ENCODE results near the gene CDK11B. TPM values are rescaled to one million over a fixed set of nuclear protein-coding genes. Genes with fewer than 3 reads are reported as not detected.

CDK11B gene
- total and polyA plus RNA-seq, 2 of the 8 experiments (the other 6 are each of a cell fraction or from before 2014, with no cell fraction given), result 11.1 to 31.9 TPM

GRCh38 chr1:1619917-1620361 lies 38.9 kb downstream of the CDK11B start (continued):
- TF ChIP-seq JUN (IDR thresholded peaks at IDR 0.05; ENCODE audit: low read depth, low read length), result no peak
- no peak for TF ChIP-seq KDM5A (IDR thresholded peaks at IDR 0.05; ENCODE audit: low read length)
- TF ChIP-seq PHF8 (conservative IDR thresholded peaks at IDR 0.05; ENCODE audit: low read depth, low read length), result no peak
- TF ChIP-seq TAF1 (IDR thresholded peaks at IDR 0.05; ENCODE audit: low read depth, low read length), result no peak
- TF ChIP-seq HDAC6 (IDR thresholded peaks at IDR 0.05; ENCODE audit: low read depth, low read length), result no peak
- TF ChIP-seq CTCF (IDR thresholded peaks at IDR 0.05; ENCODE audit: control extremely low read depth in 1 of 3, insufficient read depth in 1 of 3, low read depth in 1 of 3, low read length in 3 of 3), result peak in 2 of 3 experiments; percentile 54 to 79; a peak in 3 of 4 replicates
- no peak for TF ChIP-seq POLR2AphosphoS5 (IDR thresholded peaks at IDR 0.05; ENCODE audit: low read depth, low read length)
- TF ChIP-seq FOSL1 (IDR thresholded peaks at IDR 0.05; ENCODE audit: insufficient read depth, low read depth, low read length), result no peak
- no peak for TF ChIP-seq BRCA1 (IDR thresholded peaks at IDR 0.05; ENCODE audit: low read depth, low read length)
